ENCODE measurements around the gene EPHA6.
A peak's percentile ranks its signal among the peaks of the same experiment; 100 is the strongest.
"Not testable (repeated sequence)": the region's sequence is repeated elsewhere in the genome, so short reads cannot be mapped to it uniquely, and the experiment has no call there.

EPHA6 gene

GRCh38 chr3:97464035-97464434, 649.6 kb downstream of the EPHA6 start:
- no peak for DNase-seq (ENCODE audit: low spot score)

- DNase-seq (ENCODE audit: low spot score): no peak
Measured at GRCh38 chr3:97470481-97470880, 656.1 kb downstream of the EPHA6 start.

- no peak for DNase-seq (ENCODE audit: low spot score)
Measured at GRCh38 chr3:97479740-97480139, 665.3 kb downstream of the EPHA6 start.

GRCh38 chr3:97480696-97481289, 666.4 kb downstream of the EPHA6 start:
- not testable (repeated sequence) for DNase-seq (ENCODE audit: low spot score)

GRCh38 chr3:97481416-97481815, 667.0 kb downstream of the EPHA6 start:
- DNase-seq (ENCODE audit: low spot score): no peak

GRCh38 chr3:97485206-97485605, 670.8 kb downstream of the EPHA6 start:
- DNase-seq (ENCODE audit: low spot score): no peak

GRCh38 chr3:97487587-97487986, 673.2 kb downstream of the EPHA6 start:
- DNase-seq (ENCODE audit: low spot score): no peak

- DNase-seq (ENCODE audit: low spot score): no peak
Measured at GRCh38 chr3:97488741-97489140, 674.3 kb downstream of the EPHA6 start.

GRCh38 chr3:97495896-97496295, 681.5 kb downstream of the EPHA6 start:
- no peak for DNase-seq (ENCODE audit: low spot score)

- no peak for DNase-seq (ENCODE audit: low spot score)
Measured at GRCh38 chr3:97497138-97497537, 682.7 kb downstream of the EPHA6 start.

GRCh38 chr3:97504463-97504862, 690.1 kb downstream of the EPHA6 start:
- DNase-seq (ENCODE audit: low spot score): no peak

- peak; percentile 46 for DNase-seq (ENCODE audit: low spot score)
Measured at GRCh38 chr3:97510795-97511194, 696.4 kb downstream of the EPHA6 start.

GRCh38 chr3:97515076-97515475, 700.7 kb downstream of the EPHA6 start:
- no peak for DNase-seq (ENCODE audit: low spot score)

GRCh38 chr3:97530691-97531090, 716.3 kb downstream of the EPHA6 start:
- DNase-seq (ENCODE audit: low spot score): no peak

GRCh38 chr3:97547573-97547972, 733.2 kb downstream of the EPHA6 start:
- DNase-seq (ENCODE audit: low spot score): not testable (repeated sequence)

- DNase-seq (ENCODE audit: low spot score): no peak
Measured at GRCh38 chr3:97550408-97550807, 736.0 kb downstream of the EPHA6 start.

GRCh38 chr3:97552186-97552585, 737.8 kb downstream of the EPHA6 start:
- DNase-seq (ENCODE audit: low spot score): no peak

GRCh38 chr3:97575742-97576141, 761.3 kb downstream of the EPHA6 start:
- no peak for DNase-seq (ENCODE audit: low spot score)

- DNase-seq (ENCODE audit: low spot score): no peak
Measured at GRCh38 chr3:97576221-97576620, 761.8 kb downstream of the EPHA6 start.

GRCh38 chr3:97579365-97579764, 765.0 kb downstream of the EPHA6 start:
- no peak for DNase-seq (ENCODE audit: low spot score)

GRCh38 chr3:97610626-97611025, 796.2 kb downstream of the EPHA6 start:
- DNase-seq (ENCODE audit: low spot score): no peak

GRCh38 chr3:97612632-97613031, 798.2 kb downstream of the EPHA6 start:
- no peak for DNase-seq (ENCODE audit: low spot score)

GRCh38 chr3:97613139-97613538, 798.7 kb downstream of the EPHA6 start:
- DNase-seq (ENCODE audit: low spot score): no peak

GRCh38 chr3:97620514-97620913, 806.1 kb downstream of the EPHA6 start:
- not testable (repeated sequence) for DNase-seq (ENCODE audit: low spot score)

- no peak for DNase-seq (ENCODE audit: low spot score)
Measured at GRCh38 chr3:97636465-97636864, 822.1 kb downstream of the EPHA6 start.
